Nephron progenitor cell (in vitro differentiated cells): ENCODE measurements around the gene ZNF626.
"Not testable (repeated sequence)": the region's sequence is repeated elsewhere in the genome, so short reads cannot be mapped to it uniquely, and the experiment has no call there.

Experiments used
- DNase-seq: peaks from one replicate; pipeline ENCODE4 v3.0.0; 2021
- H3K27ac Mint-ChIP-seq: 2 replicates; pipeline ENCODE4 v1.8.0; 2021; ENCODE audit warnings: mild to moderate bottlenecking, moderate library complexity, mixed read lengths
- H3K27me3 Mint-ChIP-seq: 2 replicates; pipeline ENCODE4 v1.8.0; 2021; ENCODE audit warnings: mild to moderate bottlenecking, low read depth, mixed read lengths; ENCODE audit not compliant: poor library complexity
- H3K36me3 Mint-ChIP-seq: 2 replicates; pipeline ENCODE4 v1.8.0; 2021; ENCODE audit warnings: low read depth, mixed read lengths
- H3K4me1 Mint-ChIP-seq: 2 replicates; pipeline ENCODE4 v1.8.0; 2021; ENCODE audit warnings: mixed read lengths
- H3K4me3 Mint-ChIP-seq: 2 replicates; pipeline ENCODE4 v1.8.0; 2021; ENCODE audit warnings: mild to moderate bottlenecking, moderate library complexity, mixed read lengths
- H3K9me3 Mint-ChIP-seq: 2 replicates; pipeline ENCODE4 v1.8.0; 2021; ENCODE audit warnings: mild to moderate bottlenecking, moderate library complexity, mixed read lengths
- CTCF ChIP-seq: fragments of 200-600 bp; sonication (generic); IDR thresholded peaks from 2 replicates; pipeline ENCODE4 v1.5.0; 2021; ENCODE audit warnings: antibody characterized with exemption

ZNF626 gene

GRCh38 chr19:20660473-20661140 lies 764 bp downstream of the ZNF626 start:
- Mint-ChIP-seq H3K4me1 (no peaks in the 10 kb centered on the region), H3K27ac (peak overlapping the region; percentile 99), H3K4me3 (peak overlapping the region; percentile 94), H3K27me3 (peaks cover 3% of the 10 kb centered on the region), H3K9me3 (peaks cover 95% of the 10 kb centered on the region), H3K36me3 (peaks cover 68% of the 10 kb centered on the region)
- no peak for TF ChIP-seq CTCF
- DNase-seq = no peak

- DNase-seq = no peak
- H3K9me3 Mint-ChIP-seq = peaks cover 88% of the 10 kb centered on the region
- no peak for TF ChIP-seq CTCF
- peaks cover 97% of the 10 kb centered on the region for H3K36me3 Mint-ChIP-seq
- no peak overlapping the region for H3K4me3 Mint-ChIP-seq
- H3K27me3 Mint-ChIP-seq = peaks cover 3% of the 10 kb centered on the region
- no peaks in the 10 kb centered on the region for H3K4me1 Mint-ChIP-seq
- no peak overlapping the region for H3K27ac Mint-ChIP-seq
Measured at GRCh38 chr19:20640545-20640944, 20.8 kb downstream of the ZNF626 start.

GRCh38 chr19:20640023-20640422 lies 21.3 kb downstream of the ZNF626 start:
- Mint-ChIP-seq H3K36me3 (peaks cover 97% of the 10 kb centered on the region), H3K4me1 (no peaks in the 10 kb centered on the region), H3K27me3 (peaks cover 6% of the 10 kb centered on the region), H3K27ac (no peak overlapping the region), H3K9me3 (peaks cover 88% of the 10 kb centered on the region), H3K4me3 (no peak overlapping the region)
- TF ChIP-seq CTCF = no peak
- no peak for DNase-seq

GRCh38 chr19:20624560-20624959 lies 36.8 kb downstream of the ZNF626 start:
- H3K4me1 Mint-ChIP-seq, H3K27ac Mint-ChIP-seq, H3K4me3 Mint-ChIP-seq, DNase-seq, H3K27me3 Mint-ChIP-seq: not testable (repeated sequence)
- peaks cover 95% of the 10 kb centered on the region for H3K9me3 Mint-ChIP-seq
- peaks cover 60% of the 10 kb centered on the region for H3K36me3 Mint-ChIP-seq

- H3K4me3 Mint-ChIP-seq = no peak overlapping the region
- H3K27ac Mint-ChIP-seq = no peak overlapping the region
- H3K27me3 Mint-ChIP-seq = peaks cover 2% of the 10 kb centered on the region
- peaks cover 5% of the 10 kb centered on the region for H3K36me3 Mint-ChIP-seq
- TF ChIP-seq CTCF = no peak
- DNase-seq = no peak
- peaks cover 72% of the 10 kb centered on the region for H3K9me3 Mint-ChIP-seq
- H3K4me1 Mint-ChIP-seq = no peaks in the 10 kb centered on the region
Measured at GRCh38 chr19:20616071-20616470, 45.3 kb downstream of the ZNF626 start.

DNA sequence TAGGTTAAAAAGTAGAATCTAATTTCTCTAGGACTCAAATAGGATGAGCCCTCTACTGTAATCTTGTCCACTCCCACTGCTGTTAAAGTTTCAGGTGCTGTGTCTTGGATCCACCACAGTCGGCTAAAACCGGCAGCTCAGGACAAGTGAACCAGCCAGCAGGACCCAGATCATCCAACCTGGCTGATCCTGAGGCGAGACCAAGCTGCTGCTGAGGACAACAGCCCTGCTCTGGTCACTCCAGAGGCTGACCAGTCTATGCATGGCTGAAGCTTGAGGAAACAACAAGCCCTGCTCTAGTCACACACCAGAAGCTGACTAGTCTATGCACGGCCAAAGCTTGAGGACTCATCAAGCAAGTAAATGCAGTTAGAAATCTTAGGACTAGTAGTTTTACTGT lies 46.4 kb downstream of the ZNF626 start:
- H3K36me3 Mint-ChIP-seq, H3K4me3 Mint-ChIP-seq, H3K4me1 Mint-ChIP-seq, DNase-seq, H3K27ac Mint-ChIP-seq, H3K27me3 Mint-ChIP-seq: not testable (repeated sequence)
- peaks cover 70% of the 10 kb centered on the region for H3K9me3 Mint-ChIP-seq

- Mint-ChIP-seq H3K27me3 (no peaks in the 10 kb centered on the region), H3K4me3 (no peak overlapping the region), H3K27ac (no peak overlapping the region), H3K36me3 (no peaks in the 10 kb centered on the region), H3K4me1 (no peaks in the 10 kb centered on the region), H3K9me3 (peaks cover 71% of the 10 kb centered on the region)
- no peak for DNase-seq
- no peak for TF ChIP-seq CTCF
Measured at GRCh38 chr19:20612711-20613316, 48.6 kb downstream of the ZNF626 start.
